Natural killer cell (primary cell): ENCODE measurements around the gene BCAS3. TPM values are rescaled to one million over a fixed set of nuclear protein-coding genes. Genes with fewer than 3 reads are reported as not detected.

Experiments used
- ATAC-seq, 3 donors: fragments of 150-1000 bp in 2 of 3; fragments of 200-7000 bp in 1 of 3; cut with Tn5 transposase; 1 replicate in 1 of 3; 2 replicates in 2 of 3; pipeline ENCODE4 v1.10.0; 2021; ENCODE audit warnings: mild to moderate bottlenecking in 2 of 3, moderate library complexity in 2 of 3
- DNase-seq, 2 donors: peaks; one replicate each; pipeline versions ENCODE4 v3.0.0 to v3.0.0-alpha.2; 2013 to 2021; ENCODE audit warnings: mixed read lengths in 1 of 2
- H3K27ac ChIP-seq: one replicate; pipeline ENCODE4 v1.5.1; 2013; ENCODE audit warnings: mild to moderate bottlenecking, low read length
- H3K27me3 ChIP-seq: one replicate; pipeline ENCODE4 v1.6.1; 2013; ENCODE audit warnings: low read length; ENCODE audit not compliant: control insufficient read depth, insufficient read depth
- H3K36me3 ChIP-seq: one replicate; pipeline ENCODE4 v1.6.1; 2013; ENCODE audit warnings: low read length; ENCODE audit not compliant: control insufficient read depth, insufficient read depth
- H3K4me1 ChIP-seq: one replicate; pipeline ENCODE4 v1.6.1; 2013; ENCODE audit warnings: low read length; ENCODE audit not compliant: control insufficient read depth, insufficient read depth
- H3K4me3 ChIP-seq: one replicate; pipeline ENCODE4 v1.5.1; 2013; ENCODE audit warnings: low read length
- H3K9me3 ChIP-seq: one replicate; pipeline ENCODE4 v1.6.1; 2013; ENCODE audit warnings: low read length; ENCODE audit not compliant: control insufficient read depth, insufficient read depth
- H3K27ac Mint-ChIP-seq, 2 donors: one replicate each; pipeline ENCODE4 v1.8.0; 2022; ENCODE audit warnings: mild to moderate bottlenecking in 2 of 2, mixed read lengths in 2 of 2, moderate library complexity in 1 of 2
- H3K27me3 Mint-ChIP-seq, 2 donors: one replicate each; pipeline ENCODE4 v1.8.0; 2022; ENCODE audit warnings: low read depth in 2 of 2, mixed read lengths in 2 of 2
- H3K36me3 Mint-ChIP-seq: one replicate; pipeline ENCODE4 v1.8.0; 2022; ENCODE audit warnings: mixed read lengths
- H3K4me1 Mint-ChIP-seq, 2 donors: one replicate each; pipeline ENCODE4 v1.8.0; 2022; ENCODE audit warnings: mixed read lengths in 2 of 2
- H3K4me3 Mint-ChIP-seq: one replicate; pipeline ENCODE4 v1.8.0; 2022; ENCODE audit warnings: mild to moderate bottlenecking, moderate library complexity, mixed read lengths
- H3K9me3 Mint-ChIP-seq, 2 donors: one replicate each; pipeline ENCODE4 v1.8.0; 2022; ENCODE audit warnings: mixed read lengths in 2 of 2
- CTCF ChIP-seq: fragments of 200-600 bp; IDR thresholded peaks from one replicate; pipeline ENCODE4 v1.8.0; 2022; ENCODE audit warnings: antibody characterized with exemption
- WGBS: methylation state at CpG from one replicate; pipeline ENCODE4 v1.1.7; 2013; ENCODE audit warnings: missing lambda C conversion rate; ENCODE audit not compliant: insufficient coverage; 5-methylcytosine and 5-hydroxymethylcytosine counted together
- intact Hi-C: fragments of 100-400 bp; cut with micrococcal nuclease; formaldehyde crosslinking; loops from one replicate; pipeline ENCODE4 v1.14.2; 2022
- total RNA-seq, 4 donors: library from RNA; stranded (reverse); fragments of 120-200 nt in 1 of 4; gene quantifications; one replicate each; pipeline versions ENCODE4 v1.2.3 to v1.2.4, GENCODE V29; 2013 to 2022

Gene BCAS3
- total RNA-seq, 3 donors from 2014 or later (not counting 1 experiment from before 2014, with no cell fraction given), result 60.5 to 87.8 (median 72.0) TPM

GRCh38 chr17:61150686-61151299 is 473.1 kb downstream of the BCAS3 start:
- Mint-ChIP-seq H3K27me3 (no peaks in the 10 kb centered on the region), H3K4me3 (no peak overlapping the region), H3K36me3 (no peaks in the 10 kb centered on the region), H3K27ac (peak overlapping the region; percentile 7 to 27), H3K9me3 (no peaks in the 10 kb centered on the region), H3K4me1 (peaks cover 20% of the 10 kb centered on the region in 2 donors)
- ATAC-seq (no peak), DNase-seq (no peak)
- Histone ChIP-seq H3K4me1 (no peaks in the 10 kb centered on the region), H3K27ac (no peak overlapping the region), H3K4me3 (no peak overlapping the region), H3K27me3 (no peaks in the 10 kb centered on the region), H3K36me3 (no peaks in the 10 kb centered on the region), H3K9me3 (no peaks in the 10 kb centered on the region)
- intact Hi-C loops, result no loop called here
- 66% methylated on average over 2 of the region's 3 CpGs for WGBS
- no peak for TF ChIP-seq CTCF

GRCh38 chr17:61152898-61153297 is 475.2 kb downstream of the BCAS3 start:
- H3K4me1 Mint-ChIP-seq, result peaks cover 20% of the 10 kb centered on the region in 2 donors
- intact Hi-C loops, result no loop called here
- H3K27ac Mint-ChIP-seq, result no peak overlapping the region
- H3K27me3 Mint-ChIP-seq, result no peaks in the 10 kb centered on the region
- H3K36me3 ChIP-seq, result no peaks in the 10 kb centered on the region
- H3K4me1 ChIP-seq, result no peaks in the 10 kb centered on the region
- no peaks in the 10 kb centered on the region for H3K9me3 ChIP-seq
- no peak for TF ChIP-seq CTCF
- H3K4me3 Mint-ChIP-seq, result no peak overlapping the region
- no peaks in the 10 kb centered on the region for H3K9me3 Mint-ChIP-seq
- H3K4me3 ChIP-seq, result no peak overlapping the region
- no peaks in the 10 kb centered on the region for H3K27me3 ChIP-seq
- H3K36me3 Mint-ChIP-seq, result no peaks in the 10 kb centered on the region
- WGBS, result 90% methylated on average over 1 of the region's 1 CpG
- no peak overlapping the region for H3K27ac ChIP-seq
- DNase-seq (no peak), ATAC-seq (no peak)

- no peak overlapping the region for H3K27ac Mint-ChIP-seq
These were observed 478.1 kb downstream of the BCAS3 start for GRCh38 chr17:61155590-61156237.

More at GRCh38 chr17:61155590-61156237, 478.1 kb downstream of the BCAS3 start:
- Mint-ChIP-seq H3K4me3 (no peak overlapping the region), H3K36me3 (no peaks in the 10 kb centered on the region), H3K27me3 (no peaks in the 10 kb centered on the region), H3K4me1 (peaks cover 3 to 4% of the 10 kb centered on the region in 2 donors), H3K9me3 (no peaks in the 10 kb centered on the region)
- TF ChIP-seq CTCF, result no peak
- no peaks in the 10 kb centered on the region for H3K36me3 ChIP-seq
- H3K4me1 ChIP-seq, result no peaks in the 10 kb centered on the region
- DNase-seq (no peak), ATAC-seq (no peak)
- H3K27ac ChIP-seq, result no peak overlapping the region
- no peaks in the 10 kb centered on the region for H3K9me3 ChIP-seq
- H3K27me3 ChIP-seq, result no peaks in the 10 kb centered on the region
- intact Hi-C loops, result no loop called here
- WGBS, result 92% methylated on average over 2 of the region's 4 CpGs
- no peak overlapping the region for H3K4me3 ChIP-seq
